Measurements from ENCODE around the gene CHD6.
A peak's percentile ranks its signal among the peaks of the same experiment; 100 is the strongest.

The CHD6 gene

DNA sequence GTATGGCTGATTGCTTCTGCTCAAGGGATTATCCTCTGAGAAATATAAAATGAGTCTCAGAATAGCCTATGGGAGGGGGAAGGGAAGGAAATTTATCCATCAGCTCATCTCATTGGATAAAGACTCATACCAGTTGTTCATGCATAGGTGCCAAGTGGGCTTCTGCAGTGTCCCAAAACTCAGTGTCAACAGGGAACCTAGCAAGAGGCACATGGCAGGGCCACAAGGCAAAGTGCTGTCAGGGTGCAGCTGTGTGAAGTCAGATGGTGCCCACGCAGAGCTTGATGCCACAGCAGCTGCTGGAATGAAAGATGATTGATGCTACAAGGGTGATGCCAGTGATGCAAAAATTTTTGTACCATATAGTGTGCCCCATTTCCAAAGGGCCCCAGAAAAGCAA lies 3.2 kb upstream of the CHD6 start:
- DNase-seq (ENCODE audit: low read depth): no peak

DNA sequence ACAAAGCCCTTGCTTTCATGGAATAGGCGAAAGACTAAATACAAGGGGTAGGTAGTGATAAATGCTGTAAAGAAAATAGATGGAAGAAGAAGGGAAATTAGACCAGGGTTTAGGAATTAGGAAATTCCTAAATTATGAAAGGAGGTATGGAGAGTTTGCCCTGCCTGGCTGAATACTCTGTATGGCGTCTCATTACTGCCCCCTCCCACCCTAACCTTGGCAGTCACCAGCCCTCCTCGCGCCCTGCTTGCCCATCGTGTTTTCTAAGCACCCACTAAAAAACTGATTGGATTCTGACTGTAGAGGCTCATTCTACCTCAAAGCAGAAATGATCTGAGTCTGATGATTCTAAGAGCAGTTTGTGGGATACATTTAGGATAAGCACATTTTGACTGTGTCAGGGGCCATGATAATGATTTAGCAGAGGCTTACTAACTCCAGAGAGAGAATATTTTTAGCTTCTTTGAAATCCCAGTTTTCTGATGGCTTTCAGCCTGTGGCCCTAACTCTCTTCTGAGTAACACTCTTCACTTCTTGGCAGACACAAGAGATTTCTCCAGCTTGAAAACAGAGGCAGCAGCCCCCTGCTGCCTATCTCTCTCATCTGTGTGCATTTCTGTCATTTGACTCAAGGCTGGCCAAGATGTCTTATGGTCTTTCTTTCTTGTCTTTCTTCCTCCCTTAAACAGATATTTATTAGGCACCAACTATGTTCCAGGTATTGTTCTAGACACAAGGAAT lies 1.4 kb upstream of the CHD6 start:
- no peak for DNase-seq (ENCODE audit: low read depth)

GRCh38 chr20:41618807-41619311 lies 682 bp upstream of the CHD6 start:
- no peak for DNase-seq (ENCODE audit: low read depth)

DNA sequence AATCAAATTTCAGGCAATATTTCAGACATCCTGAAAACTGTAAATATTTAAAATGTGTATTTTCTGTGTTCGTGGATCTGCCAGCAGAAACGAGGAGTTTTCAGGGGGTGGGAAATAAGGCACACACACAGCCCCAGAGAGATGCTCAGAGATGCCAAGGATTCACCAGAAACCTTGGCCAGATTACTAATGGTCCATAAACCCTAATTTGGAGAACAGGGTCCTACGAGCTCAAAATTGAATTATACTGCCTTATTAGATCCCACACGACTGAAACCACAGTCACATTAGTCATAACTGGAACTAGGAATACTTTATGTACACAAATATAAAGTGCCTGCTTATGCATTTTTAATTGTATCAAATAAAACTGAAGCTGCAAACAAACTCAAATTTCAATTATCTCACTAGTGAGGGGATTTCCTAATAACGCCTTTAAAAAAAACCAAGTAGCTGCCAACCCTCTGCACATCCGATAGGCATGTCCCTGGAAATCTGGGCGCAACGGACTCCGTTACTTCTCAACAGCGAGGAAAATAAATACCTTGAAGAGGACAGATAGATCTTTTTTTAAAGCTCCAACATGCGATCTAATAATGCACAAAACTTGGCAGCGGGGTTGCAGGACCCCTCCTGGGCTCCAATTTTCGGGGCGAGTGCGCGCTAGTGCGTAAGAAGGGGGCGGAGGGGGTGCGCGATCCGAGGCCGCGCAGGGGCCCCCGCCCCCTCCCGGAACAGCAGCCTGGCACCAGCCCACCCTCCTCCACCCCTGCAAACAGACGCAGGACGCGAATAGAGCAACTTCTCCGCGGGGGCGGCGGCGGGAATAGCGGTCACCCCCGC lies 897 bp downstream of the CHD6 start:
- DNase-seq (ENCODE audit: low read depth): no peak

DNA sequence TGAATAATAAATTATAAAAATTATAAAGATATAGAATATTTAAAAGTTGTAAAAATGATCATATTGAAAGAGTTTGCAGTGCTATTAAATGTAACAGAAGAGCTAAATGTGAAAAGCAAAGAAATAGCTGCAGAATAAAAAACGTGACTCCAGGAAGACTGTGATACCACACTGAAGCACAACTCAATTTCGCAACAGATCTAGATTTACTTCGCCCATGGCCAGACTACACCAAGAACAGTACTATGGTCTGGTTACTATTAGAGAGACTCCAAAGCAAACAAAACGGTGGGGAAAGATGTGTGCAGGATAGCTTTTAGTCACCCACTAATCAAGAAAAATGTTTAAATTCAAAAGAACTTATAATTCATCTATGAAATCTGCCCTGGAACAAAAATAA lies 1.9 kb downstream of the CHD6 start:
- no peak for DNase-seq (ENCODE audit: low read depth)

DNA sequence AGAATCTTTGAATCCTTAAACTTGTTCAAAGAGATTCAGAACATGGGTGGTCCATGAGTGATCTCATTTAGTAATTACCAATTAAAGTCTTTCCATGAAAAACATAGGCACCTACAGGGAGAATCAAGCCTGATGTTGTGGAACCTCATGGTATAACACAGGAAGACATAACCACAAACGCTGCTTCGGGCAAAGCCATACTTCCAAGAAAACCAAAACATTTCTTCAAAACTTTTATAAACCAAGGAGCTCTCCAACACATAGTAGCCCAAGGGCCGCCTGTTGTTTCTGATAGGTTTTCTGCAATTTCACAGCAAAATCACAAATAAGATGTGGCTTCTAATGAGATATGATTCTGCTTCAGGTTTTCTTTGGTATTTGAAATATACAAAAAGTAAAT lies 2.5 kb downstream of the CHD6 start:
- DNase-seq (ENCODE audit: low read depth): no peak

GRCh38 chr20:41615110-41615509 lies 3.1 kb downstream of the CHD6 start:
- no peak for DNase-seq (ENCODE audit: low read depth)

GRCh38 chr20:41613321-41613720 lies 4.9 kb downstream of the CHD6 start:
- no peak for DNase-seq (ENCODE audit: low read depth)

DNA sequence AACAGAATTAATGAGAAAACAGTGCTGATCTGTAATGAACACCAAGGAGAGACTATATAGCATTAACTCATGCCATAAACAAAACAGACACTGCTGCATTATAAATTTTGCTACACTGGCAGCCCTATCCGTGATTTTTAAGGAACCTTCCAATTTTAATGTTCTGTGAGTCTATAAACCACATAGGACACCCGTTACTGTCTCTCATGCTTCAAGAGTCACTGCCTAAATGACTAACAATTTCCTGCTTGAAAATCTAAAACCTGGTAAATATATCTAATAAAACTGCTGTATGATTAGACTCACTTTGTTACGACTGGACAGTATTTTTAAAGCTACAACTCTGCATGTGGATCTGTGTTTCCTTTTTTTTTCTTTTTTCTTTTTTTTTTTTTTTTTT lies 8.7 kb downstream of the CHD6 start:
- no peak for DNase-seq (ENCODE audit: low read depth)

DNA sequence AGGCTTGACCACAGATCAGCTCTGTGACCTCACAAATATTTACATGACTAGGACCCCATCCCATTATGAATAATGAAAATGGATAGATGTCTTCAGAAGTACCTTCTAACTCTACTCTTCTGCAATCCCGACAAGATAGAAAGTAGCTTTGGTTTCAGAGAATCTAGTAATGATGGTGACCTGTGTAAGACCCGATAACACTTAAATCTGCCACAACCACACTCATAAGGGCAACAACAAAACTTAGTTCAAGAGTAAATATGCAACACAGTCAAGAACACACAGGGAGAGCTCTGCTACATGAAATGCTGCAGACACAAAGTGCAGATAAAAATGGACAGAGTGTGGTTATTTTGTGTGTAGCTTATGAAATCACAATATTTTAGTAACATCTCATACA lies 9.6 kb downstream of the CHD6 start:
- DNase-seq (ENCODE audit: low read depth): no peak

GRCh38 chr20:41607791-41608190 lies 10.4 kb downstream of the CHD6 start:
- DNase-seq (ENCODE audit: low read depth): no peak

DNA sequence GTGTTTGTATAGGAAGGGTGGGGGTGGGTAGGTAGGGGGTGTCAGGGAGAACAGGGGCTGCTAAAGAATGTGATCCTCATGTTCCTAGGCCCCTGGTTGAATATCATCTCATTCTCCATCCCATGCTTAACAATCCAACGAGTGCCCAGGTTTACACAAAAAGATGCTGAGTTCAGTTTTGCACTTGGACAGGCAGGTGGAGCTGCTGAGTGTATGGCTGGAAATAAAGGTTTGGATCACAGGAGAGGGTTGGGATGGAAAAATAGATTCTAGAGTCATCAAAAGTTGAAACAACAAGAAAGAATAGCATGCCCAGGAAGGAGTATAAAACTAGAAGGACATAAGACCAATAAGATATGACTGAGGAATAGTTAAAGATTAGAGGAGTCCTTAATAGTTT lies 14.2 kb downstream of the CHD6 start:
- no peak for DNase-seq (ENCODE audit: low read depth)

DNA sequence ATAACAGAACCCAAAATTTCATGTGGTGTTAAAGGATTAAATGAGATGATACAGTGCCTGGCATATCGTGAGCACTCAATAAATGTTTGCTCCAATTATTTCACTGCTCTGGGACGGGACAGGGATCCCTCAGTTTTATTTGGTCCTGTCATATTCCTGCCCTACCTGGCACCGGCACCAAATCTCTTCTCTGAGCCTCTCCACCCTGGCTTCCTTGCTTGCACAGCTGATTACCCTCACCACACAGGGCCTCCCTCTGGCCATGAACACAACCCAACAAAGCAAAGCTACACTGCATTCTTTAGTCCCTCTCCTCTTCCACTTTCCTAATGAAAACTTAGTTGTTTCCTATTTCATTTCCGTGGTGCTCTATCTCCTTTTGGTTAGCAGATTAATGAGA lies 16.4 kb downstream of the CHD6 start:
- DNase-seq (ENCODE audit: low read depth): no peak

GRCh38 chr20:41600926-41601631 lies 17.1 kb downstream of the CHD6 start:
- DNase-seq (ENCODE audit: low read depth): no peak

GRCh38 chr20:41599699-41600104 lies 18.5 kb downstream of the CHD6 start:
- no peak for DNase-seq (ENCODE audit: low read depth)

- DNase-seq (ENCODE audit: low read depth): no peak
Observed at GRCh38 chr20:41598719-41599118, 19.5 kb downstream of the CHD6 start.

DNA sequence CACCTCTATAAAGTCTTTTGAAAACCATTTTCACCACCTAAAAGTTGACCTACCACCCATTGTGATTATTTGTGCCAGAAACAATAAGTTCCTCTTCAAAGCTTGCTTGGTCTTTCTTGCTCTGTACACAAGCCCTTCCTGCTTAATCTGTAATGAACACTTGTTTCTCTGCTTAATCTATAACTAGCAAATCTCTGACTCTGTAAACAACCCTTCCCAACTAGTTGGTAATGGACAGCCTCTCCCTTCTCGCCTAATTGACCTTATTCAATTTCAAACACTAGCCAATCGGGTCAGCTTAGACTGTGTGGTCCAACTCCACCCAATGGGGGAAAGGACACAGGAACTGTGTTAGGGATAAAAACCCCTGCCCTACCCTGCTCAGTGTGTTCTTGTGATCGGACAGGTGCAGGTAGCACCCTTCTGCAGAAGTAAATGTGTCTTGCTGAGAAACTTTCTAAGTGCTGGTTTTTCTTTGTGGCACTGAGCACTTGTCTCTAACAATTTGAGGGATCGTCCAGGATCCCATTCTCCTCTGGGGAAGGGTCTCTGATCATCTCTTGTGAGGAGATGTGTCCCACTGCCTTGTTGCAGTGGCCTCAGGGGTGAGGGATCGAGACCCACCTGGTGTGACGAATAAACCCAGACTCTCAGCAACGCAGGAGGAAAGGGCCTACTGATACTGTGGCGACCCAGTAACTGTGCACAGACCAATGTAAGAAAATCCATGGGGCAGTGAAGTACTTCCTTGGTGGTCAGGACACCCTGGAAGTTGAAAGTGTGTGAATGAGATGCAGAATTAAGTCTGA lies 23.5 kb downstream of the CHD6 start:
- DNase-seq (ENCODE audit: low read depth): no peak

GRCh38 chr20:41592516-41593216 lies 25.5 kb downstream of the CHD6 start:
- DNase-seq (ENCODE audit: low read depth): no peak

- peak; percentile 17 for DNase-seq (ENCODE audit: low read depth)
Observed at GRCh38 chr20:41587956-41588355, 30.2 kb downstream of the CHD6 start.

DNA sequence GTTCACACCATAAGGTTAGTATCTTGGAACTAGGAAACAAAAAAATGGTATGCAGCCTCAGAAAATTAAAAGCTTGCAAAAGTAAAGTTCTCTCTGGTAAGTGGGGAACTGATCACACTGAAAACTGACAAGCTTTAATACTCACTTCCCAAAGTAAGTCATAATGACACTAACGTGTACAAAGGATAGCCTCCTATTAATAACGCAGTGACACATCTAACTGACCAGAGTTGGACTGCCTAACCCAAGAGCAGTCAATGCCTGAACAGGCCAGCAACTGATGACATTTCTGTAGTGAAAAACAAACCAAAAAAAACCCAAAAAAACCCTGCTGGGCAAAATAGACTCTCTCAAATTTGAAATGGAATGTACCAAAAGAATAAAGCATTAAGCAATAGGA lies 30.7 kb downstream of the CHD6 start:
- no peak for DNase-seq (ENCODE audit: low read depth)

DNA sequence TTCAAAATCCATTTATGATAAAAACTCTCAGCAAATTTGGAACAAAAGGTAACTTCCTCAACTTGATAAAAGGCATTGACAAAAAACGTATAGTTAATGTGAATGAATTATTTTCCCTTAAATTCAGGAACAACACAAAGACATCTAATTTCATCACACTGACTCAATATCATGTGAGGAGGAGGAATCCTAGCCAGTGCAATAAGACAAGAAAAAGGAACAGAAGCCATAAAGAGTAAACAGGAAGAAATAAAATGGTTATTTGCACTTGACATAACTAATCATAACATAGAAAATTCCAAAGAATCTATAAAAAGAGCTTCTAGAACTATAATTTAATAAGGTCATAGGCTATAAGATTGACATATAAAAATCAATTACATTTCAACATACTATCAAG lies 31.4 kb downstream of the CHD6 start:
- no peak for DNase-seq (ENCODE audit: low read depth)

All from HS-27A (cell line).